GM18909 (cell line): ENCODE results near the gene PLXNA2.

Source experiments
- ATAC-seq: cut with Tn5 transposase; IDR thresholded peaks from one replicate; pipeline ENCODE4 v1.9.1; 2021; ENCODE audit warnings: mild to moderate bottlenecking; ENCODE audit not compliant: unreplicated experiment, poor library complexity

The PLXNA2 gene

DNA sequence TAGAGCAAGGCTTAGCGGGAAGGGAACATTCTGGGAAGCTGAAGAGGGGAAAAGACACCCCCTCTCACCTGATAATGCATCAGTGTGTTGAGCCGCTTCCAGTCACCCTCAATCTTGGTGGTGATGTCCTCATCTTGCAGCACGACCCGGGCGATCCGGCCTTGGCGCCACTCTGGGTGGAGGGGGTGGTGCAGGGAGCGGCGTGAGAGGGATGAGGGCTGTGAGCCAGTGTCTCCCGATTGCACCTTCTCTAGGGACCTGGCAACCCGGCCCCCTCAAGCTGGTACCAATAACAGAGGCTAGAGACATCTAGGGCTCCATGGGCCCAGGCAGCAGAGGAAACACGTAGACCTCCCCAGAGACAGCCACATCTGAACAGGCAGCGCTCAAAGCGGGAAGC is 205.9 kb downstream of the PLXNA2 start:
- no peak for ATAC-seq

DNA sequence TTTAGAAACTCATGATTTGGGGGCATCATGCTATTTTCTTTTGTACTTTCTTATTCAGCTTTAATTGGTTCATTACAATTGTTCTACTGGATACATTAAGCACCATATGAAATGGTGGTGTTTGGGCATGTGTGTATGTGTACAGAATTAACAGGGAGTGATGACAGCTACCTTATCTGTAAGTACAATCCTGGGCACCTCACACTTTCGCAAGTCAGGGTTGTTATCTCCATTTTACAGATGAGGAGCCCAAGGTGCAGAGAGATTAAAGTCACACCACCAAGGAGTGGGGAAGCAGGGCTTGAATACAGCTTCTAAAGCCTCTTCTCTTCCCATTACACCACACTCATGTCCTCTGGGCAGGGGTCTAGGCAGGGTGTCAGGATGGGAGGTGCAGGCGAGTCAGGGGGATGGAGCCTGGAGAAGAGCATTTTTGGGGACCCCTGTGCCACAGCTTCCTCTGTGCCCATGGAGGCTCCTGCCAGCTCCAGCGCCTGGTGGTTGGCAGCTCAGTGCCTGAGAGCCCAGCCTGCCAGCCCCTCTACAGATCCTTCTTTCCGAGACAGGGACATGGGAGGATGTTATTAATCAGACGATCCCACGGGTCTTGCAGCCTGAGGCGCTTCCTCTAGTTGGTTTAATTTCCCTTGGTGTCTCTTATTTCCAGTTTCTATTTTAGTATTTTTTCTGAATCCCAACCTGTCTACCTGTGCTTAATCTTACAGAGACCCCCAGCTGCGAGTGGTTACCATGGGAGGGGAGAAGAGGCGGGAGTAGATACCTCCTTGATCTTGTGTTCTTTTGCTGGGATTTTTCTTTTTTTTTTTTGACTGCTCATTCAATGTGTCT is 207.0 kb downstream of the PLXNA2 start:
- ATAC-seq, result no peak

DNA sequence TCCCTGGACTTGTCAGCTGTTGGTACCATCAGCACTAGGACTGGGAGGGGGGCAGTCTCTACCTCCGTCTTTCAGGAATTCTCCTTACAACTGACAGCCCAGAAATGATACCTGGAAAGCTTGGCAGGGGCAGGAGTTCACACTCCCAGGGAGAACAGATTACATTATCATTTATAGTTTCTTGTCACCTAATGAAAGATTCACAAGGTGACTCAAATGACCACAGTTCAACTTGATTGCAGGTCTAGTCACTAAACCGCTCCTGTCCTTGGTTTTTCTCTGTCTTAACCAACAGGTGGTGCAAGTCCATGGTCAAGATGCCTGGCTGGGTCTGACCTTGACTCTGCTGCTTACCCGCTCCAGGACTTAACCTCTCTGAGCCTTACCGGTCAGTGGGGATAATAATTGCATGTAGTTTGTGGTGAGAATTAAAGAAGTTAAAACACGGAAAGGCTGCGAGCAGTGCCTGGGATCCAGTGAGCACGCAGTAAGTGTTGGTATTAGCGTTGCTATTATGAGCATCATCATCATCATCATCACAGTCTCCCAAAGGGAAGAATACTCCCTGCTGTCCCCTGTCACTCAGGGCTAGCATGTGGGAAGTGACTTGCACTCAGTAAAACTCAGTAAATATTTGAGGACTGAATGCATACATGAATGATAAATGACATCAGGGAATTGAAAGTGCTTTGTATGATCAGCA is 207.9 kb downstream of the PLXNA2 start:
- ATAC-seq, result no peak

DNA sequence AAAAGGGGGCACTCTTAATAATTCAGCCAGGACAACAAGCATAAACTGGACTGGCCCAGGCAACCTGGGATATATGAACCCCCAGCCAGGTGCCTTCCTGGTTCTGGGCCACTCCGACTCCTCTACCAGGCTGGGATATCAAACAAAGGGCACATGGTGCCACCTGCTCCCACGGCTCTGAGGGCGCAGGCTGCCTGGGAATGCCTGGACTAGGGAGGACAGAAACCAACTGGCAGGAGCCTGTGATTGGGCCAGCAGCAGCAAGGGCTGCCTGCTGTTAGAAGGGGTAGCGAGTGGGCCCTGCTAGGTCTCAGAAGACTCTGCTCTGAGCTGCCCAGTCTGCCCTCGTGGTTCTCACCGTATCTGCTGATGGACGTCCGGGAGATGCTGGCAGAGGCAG is 210.0 kb downstream of the PLXNA2 start:
- ATAC-seq, result no peak

DNA sequence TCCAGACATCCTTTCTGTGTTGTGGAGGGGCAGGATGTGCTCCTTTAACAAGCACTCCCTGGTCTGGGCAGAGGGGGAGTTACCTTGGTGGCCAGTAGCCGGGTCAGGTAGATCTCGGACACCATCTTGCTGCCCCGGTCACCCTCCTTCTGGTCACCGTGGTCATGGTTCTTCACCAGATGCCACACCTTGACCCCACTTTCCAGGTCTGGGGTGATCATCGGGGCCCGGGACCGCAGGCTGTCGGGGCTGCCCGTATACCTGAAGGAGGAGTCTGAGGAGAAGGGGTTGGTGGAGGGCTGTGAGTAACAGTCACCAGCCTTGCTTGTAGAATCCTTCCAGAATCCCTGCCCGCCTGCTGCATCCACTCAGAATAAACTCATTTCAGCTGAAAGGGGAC is 210.9 kb downstream of the PLXNA2 start:
- no peak for ATAC-seq

DNA sequence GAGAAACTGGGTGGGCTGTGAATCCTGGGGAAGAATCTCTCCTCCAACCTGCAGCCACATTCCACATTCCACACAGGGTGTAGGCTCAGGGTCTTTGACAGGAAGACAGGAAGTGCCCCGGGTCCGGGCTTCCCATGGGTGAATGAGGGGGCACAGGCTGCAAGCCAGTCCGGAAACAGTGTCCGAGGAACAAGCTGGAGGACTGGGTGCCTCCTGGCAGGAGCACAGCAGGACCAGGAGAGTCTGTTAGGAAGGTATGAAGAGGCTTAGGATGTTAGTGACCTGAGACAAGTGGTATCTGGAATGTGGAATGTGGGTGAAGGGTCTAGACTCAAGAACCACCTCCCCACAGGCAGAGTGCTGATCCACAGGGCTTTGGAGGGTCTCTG is 212.3 kb downstream of the PLXNA2 start:
- ATAC-seq, result no peak

DNA sequence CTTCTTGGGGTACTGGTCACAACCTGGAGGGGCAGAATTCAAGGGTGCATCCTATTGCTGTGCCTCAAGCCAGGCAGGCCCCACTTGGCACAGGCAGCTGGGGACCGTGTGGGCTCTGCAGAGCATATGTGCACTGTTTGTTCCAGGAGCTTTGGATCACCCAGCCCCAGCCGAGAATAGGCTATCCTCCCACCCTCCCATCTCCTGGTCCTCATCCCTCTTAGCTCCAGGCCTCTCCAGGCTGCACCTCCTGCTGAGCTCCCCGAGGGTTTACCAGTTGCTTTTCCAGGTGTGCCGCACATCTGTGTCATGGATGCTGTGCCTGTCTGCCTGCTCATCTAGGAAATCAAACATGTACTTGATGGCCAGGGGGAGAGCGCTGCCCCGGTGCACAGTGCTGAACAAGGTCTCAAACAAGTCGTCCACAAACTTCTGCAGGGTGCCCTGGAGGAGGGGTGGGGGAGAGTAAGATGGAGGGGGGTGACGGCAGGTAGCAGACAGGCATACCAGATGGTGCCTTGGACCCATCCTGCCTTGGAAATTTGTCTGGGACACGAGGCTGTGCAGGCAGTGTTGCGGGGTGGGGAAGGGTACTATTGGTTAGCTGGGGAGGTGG is 212.8 kb downstream of the PLXNA2 start:
- ATAC-seq, result no peak

DNA sequence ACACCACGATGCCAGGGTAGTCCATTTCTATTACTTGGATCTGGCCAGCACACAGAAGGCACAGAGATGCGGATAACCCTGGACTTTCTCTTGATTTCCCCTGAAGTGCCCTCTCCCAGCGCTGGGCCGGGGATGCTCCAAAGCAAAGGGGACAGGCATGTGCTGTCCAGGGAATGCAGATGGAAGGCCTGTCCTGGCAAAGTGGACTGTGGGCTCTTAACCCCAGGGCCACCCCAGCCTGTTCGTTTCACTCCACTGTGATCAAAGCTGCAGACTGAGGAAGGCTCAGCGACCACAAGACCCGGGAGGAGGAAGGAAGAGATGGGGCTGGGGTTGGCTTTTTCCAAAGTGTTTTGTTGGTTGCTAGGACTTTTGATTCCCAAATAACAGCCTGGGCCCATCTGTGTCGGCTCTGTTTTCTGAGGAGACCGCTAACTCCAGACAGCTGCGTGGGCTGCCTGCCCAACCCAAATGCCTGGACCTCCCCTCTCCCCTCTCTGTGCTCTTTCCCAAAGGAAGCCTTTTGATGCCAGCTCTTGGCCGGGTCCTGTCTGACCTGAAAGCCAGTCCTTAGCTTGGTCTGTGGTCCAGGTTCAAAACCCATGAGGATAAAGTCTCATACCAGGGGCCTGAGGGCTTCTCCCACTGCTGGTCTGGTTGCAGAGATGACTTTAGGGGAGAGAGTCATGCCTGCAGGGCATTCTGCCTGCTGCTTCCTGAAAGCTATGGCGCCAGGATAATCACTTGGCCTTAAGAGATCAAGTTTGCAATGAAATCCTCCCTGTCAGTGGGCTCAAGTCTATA is 213.7 kb downstream of the PLXNA2 start:
- ATAC-seq, result no peak

DNA sequence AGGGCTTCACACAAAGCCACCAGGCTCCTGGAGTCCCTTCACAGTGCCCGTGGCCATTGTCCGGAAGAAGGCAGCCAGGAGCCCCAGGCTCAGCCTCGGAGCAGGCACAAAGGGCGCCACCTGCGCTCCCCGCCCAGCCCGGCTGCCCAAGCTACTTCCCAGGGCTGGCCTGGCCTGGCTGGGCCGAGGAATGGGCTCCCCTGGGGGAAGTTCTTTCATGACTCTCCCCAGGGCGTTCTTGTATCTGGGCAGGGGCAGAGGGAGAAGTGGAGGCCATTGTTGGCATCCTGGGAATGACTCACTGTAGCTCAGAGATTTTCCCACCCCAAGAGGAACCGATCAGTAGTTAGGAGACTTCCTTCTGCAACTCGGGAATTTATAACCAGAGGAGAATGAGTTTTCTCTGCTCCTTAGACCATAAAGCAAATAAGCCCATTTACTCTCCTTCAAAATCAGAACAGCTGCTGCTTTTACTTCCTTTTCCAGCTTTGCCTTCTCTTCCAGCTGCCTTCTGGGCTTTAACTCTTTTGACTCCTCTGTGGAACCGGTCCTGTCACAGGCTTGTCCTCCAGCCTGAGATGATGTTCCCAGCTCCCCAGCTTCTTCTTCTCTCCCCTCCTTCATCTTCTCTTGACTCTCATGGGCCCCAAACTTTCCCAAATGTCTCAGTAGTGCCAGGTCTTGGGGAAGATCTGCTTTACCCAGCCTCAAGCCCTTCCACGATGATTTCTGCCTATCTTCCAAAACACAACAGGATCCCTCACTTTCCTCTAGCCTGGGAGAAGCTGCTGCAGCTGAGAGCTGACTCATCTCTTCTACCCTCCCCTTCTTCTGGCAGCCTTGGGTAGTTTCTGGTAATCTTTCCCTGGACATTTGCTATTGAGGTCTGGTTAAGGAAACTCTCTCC is 214.6 kb downstream of the PLXNA2 start:
- ATAC-seq, result no peak

DNA sequence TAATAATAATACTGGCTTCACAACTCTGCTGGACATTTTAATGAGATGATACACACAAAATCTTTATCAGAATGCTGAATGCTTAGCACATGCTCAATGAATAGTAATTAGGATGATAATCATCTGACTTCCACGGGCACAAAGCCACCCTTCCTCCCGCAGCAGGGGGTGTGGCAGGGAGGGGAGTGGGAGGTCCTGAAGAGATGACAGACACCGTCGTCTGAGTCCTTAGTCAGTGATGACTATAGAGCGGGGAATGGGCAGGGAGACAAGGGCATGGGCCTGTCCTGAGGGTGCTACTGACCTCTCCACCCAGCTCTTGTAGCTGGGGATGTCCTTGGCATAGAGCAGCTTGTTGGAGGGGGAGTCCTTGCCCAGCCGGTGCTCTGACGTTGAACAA is 215.7 kb downstream of the PLXNA2 start:
- ATAC-seq, result no peak

DNA sequence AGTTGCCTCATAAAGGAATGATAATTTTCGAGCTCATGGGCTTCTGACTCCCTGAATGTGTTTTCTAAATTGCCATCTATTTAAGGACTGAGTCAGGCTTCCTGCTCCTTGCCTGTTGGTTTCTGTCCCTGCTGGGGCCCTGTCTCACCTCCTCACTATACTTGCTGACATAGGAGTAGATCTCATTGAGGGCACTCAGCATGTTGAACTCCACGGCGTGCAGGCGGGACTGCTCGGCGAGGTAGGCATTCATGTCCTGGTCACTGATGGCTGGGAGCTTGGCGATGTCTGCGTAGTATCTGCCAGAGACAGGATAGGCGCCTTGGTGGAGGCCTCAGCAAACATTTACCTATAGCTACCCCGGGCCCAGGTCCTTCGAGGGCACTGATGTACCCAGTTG is 216.3 kb downstream of the PLXNA2 start:
- ATAC-seq, result no peak

DNA sequence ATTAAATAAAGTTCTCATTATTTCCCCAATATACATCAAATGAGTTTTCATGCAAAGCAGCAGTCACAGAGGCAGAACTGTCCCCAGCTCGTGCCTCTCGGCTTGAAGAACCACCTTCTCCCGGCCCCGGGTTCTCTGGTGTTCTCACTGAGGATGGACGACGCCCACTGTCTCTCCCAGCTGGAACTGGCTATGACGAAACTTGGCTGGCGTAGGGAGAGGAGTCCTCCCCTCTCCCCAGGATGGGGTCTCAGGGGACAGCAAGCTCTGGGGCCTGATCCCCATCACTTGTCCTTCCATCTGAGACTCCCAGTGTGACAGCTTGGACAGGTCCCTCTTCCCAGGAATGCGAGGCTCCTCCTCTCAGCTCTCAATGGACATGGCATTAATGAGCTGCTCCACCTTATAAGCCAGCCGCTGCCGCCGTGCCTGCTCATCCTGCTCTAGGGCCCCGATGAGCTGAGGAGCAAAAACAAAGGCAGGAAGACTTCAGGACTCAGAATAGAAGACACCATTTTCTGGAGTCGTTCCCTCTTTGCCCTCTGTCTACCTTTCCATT is 217.2 kb downstream of the PLXNA2 start:
- ATAC-seq, result no peak

DNA sequence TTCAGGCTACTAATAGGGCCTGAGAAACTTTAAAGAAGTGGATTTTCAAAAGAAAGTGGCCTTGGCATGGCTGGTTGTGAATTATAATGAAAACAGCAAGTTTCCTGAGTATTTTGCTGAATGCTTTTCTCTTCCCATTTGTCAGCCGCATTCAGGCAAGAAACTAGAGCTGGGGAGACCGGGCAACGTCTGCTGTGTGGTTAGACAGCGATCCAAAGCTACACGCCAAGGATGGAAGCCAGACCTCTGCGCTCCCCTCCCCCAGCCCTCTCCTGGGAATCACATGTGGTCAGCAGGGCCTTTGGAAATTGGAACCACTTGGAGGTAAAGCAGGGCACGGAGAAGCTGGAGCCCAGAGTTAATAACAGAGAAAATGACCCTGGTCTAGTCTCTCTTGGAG is 219.2 kb downstream of the PLXNA2 start:
- no peak for ATAC-seq

DNA sequence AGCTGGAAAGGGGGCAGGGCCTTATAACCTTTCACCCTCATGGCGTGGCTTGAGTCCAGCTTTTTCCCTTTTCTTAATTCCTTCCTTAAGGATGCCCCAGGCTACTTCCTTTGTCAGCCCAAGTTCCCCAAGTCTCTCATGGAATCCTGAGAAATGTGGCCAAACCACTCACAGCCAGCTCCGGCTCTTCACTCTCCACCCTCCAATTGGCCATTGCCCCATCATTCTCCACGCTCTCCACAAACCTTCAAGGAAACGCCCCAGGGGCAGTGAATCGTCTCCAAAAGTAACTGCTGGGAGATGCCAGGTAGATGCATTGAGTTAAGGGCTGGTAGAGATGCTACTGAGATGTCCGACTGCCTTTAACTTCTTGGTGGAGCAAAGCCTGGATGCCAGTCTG is 219.8 kb downstream of the PLXNA2 start:
- ATAC-seq, result no peak

DNA sequence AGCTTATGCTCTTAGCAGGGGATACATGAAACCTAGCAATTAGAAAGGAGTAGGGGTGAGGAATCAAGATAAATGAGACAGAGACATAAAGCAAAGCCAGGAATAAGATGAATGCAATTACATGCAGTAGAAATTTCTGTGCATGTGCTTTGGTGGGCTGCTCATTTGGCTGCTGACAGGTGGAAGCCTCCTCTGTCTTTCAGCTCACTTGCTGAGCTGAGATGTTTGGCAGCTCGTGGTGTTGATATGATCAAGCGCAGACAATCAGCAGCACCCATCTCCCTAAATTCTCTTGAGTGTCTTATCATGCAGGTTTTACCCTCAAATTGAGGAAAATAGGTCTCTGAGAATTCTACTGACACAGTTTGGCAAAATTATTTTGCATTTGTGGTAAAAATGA is 224.9 kb downstream of the PLXNA2 start:
- ATAC-seq, result no peak

DNA sequence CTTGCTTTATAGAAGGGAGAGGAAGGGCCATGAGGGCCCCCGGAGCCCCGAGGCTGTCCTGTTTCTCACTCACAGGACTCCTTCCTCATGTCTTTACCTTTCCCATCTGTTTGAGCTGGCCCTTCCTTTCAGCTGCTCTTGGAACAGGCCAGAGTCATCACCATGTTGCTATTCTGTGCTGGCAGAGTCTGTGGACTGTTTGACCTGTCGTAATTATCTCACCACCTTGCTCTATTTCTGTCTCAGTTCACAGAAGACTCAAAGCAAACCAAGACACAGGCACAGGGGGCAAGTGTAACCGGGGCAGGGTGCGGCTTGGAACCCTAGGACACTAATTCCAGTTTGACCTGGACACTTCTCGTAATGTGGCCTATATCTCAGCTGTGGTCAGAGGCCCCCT is 228.9 kb downstream of the PLXNA2 start:
- ATAC-seq, result no peak

DNA sequence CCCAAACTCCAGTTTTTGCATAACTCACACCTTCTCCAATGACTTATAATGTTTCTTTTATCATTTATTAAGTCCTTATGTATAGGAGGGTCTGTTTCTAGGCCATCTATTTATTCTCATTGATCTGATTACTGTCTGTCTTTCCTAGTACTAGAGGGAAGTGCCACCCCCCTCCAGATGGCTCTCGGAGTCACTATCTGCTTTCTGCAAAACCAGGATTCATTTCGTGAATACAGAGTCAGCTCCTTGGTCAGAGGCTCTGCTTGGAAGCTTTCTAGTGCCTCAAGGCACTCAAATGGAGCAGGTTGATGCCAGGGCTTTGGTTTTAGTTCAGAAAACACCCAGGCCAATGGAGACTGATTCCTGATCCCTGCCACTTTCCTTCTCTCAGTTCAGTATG is 231.0 kb downstream of the PLXNA2 start:
- ATAC-seq, result no peak

DNA sequence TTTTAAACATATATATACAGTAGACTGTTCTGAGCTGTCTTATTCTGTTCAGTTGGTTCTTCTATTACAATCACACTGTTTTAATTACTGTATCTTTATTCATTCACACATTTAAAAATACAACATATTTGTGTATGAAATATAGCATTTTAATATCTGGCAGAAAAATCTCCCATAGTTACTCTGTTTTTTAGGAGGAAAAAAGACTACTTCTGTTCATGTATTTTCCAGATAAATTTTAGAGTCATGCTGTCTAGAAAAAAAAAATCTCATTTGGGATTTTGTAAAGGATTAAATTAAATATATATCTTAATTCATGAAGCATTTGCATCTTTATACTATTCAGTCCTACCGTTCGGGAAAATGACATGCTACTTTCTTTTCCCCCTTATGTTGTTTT is 231.5 kb downstream of the PLXNA2 start:
- ATAC-seq, result no peak

DNA sequence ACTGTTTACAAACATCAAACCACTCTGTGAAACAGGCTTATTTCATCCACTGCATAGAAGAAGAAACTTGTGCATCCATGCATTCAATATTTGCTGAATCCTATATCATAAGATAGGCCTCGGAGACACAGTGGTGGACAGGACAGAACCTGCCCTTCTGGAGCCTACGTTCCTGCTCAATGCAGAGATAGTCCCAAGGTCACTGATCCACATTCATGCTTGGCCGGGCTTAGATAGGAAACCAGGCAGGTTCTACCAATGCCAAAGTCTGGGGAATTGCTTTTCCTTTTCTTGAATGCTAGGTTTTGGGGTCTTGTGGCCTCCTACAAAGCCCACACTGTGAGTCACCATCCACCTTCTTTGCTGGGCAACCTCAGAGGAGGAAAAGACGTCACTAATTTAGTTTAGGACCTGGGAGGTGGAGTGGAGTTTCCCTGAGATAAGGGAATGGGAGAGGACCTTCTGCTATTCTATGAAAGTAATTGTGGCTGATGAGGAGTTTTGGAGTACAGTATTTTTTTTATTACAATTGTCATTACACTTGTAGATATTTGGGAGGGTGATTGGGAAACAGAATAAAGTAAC is 233.6 kb downstream of the PLXNA2 start:
- no peak for ATAC-seq
